NCI-H2227 (cell line): ENCODE measurements around the gene MARS2.
"Not testable (repeated sequence)": the region's sequence is repeated elsewhere in the genome, so short reads cannot be mapped to it uniquely, and the experiment has no call there.

ENCODE experiments used
- DNase-seq: peaks from one replicate; lab custom pipeline; 2025; ENCODE audit not compliant: unreplicated experiment; lab: John Stamatoyannopoulos, UW

MARS2 gene

DNA sequence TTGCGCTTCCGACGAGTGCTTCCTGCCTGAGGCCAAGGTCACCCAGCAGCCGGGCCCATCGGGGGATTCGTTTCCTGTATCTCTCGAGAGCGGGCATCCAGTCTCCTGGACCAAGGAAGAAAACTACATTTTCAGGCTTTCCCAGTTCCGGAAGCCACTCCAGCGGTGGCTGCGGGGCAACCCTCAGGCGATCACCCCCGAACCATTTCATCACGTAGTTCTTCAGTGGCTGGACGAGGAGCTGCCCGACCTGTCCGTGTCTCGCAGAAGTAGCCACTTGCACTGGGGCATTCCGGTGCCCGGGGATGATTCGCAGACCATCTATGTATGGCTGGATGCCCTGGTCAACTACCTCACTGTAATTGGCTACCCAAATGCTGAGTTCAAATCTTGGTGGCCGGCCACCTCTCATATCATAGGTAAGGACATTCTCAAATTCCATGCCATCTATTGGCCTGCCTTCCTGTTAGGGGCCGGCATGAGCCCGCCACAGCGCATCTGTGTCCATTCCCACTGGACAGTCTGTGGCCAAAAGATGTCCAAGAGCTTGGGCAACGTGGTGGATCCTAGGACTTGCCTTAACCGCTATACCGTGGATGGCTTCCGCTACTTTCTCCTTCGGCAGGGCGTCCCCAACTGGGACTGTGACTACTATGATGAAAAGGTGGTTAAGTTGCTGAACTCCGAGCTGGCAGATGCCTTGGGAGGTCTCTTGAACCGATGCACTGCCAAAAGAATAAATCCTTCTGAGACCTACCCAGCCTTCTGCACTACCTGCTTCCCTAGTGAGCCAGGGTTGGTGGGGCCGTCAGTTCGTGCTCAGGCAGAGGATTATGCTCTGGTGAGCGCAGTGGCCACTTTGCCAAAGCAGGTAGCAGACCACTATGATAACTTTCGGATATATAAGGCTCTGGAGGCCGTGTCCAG, 1.0 kb downstream of the MARS2 start:
- DNase-seq: no peak

DNA sequence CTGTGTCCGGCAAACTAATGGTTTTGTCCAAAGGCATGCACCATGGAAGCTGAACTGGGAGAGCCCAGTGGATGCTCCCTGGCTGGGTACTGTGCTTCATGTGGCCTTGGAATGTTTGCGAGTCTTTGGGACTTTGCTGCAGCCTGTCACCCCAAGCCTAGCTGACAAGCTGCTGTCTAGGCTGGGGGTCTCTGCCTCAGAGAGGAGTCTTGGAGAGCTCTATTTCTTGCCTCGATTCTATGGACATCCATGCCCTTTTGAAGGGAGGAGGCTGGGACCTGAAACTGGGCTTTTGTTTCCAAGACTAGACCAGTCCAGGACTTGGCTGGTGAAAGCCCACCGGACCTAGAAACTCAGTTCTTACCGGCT, 1.7 kb downstream of the MARS2 start:
- DNase-seq: no peak

DNA sequence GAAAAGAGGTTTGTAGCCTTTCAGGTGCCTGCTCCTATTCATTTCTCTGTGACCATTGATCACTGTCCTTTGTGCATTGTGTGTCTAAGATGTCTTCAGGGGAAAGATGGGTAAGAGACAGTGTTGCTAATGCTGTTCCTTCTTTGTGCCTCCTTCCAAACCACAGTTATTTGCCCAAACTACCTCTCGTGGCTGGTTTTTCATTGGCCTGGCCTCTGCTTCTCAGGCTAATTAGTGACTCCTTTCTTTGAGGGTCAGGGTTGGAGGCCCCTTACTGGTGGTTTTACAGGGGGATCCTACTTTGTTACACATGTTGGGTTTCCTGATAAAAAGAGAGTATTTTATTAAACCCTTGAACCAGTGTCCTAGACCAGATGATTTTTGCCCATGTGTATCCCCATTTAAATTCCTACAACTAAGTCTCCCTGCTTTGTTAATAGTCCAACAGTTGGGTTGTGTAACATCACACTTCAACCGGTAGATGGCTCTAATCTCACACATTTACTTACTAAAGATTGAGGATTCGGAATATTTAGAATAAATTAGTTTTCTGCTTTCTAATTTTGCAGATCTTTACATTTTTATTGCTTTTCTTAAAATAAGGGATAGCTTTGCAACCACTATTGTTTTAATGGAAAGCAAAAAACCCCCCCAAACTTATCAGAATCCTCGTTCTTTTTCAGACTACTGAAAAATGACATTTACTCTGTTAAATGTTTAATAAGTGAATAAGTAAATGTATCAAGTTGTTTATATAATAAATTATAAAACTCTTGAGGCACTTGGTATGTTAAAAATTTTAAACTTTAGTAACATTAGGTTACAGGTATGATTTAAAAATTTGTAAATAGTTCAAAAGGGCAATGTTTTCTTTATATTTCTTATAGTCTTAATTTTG, 2.4 kb downstream of the MARS2 start:
- peak; percentile 48 for DNase-seq

DNA sequence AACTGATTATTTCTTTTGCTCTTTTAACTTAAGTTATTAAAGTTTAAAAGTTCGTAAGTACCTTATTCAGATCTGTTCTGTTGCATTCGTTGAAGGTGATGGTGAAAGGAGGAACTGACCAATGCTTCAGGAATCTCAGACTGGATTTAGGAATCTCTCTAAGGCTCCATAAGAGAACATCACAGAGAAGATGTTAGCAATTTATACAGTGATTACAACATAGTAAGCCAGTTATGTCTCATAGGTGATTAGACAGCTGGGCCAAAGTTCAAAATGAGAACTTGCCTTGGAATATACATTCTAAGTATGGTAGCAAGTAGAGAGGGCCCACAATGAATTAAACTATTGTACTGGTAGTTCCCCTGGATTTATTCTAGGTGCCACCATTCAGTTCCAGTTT, 3.2 kb downstream of the MARS2 start:
- no peak for DNase-seq

DNA sequence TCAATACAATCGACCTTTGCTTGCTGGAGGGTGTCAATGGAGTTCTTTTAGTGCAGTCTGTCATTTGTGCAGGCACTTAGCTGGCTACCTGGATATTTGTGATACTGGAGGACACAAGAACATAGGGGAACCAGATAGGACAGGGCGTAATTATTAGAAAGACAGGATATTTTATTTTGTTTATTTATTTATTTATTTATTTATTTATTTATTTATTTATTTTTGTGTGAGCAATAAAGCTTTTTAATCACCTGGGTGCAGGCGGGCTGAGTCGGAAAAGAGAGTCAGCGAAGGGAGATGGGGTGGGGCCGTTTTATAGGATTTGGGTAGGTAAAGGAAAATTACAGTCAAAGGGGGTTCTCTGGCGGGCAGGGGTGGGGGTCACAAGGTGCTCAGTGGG, 4.0 kb downstream of the MARS2 start:
- DNase-seq: not testable (repeated sequence)

DNA sequence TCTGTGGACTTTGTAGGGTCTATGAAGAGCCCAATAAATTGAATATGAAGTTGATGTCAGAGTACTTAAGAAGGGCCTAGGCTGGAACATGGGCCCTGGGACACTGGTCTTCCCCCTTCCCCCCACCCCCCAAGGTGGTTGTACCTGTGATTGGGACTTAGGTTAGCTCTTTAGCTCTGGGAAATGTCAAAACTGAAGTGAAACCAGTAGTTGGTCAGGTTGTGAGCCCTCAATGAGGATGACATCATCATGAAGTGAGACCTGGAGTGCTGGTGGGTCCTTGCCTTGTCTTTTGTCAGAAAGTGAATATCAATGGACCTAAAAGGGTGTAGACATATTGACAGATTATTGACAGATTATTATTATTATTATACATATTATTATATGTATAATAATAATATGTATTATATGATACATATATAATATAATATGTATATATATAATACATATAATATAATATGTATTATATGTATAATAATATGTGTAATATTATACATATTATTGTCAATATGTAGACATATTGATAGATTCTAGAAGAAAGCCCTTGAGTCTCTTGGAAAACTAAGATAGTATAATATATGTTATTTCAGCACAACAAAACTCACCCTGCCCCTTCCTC, 5.4 kb downstream of the MARS2 start:
- no peak for DNase-seq

DNA sequence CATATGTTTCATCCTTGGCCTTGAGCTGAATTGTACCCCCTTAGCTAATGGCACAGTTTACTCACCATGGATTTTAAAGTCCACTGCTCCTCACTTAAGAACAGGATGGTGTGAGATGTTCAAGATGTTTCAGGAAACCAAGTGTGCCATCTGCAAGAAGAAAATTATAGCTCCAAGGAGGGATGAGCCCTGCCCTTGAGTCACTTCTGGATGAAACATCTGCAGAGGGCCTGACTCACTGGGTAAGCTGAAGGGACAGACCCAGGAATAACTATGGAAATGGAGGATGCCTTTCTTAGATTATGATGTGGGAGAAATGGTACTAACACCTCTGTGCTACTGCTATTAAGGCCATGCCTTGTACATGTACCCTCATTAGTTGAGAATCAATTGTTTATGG, 6.4 kb downstream of the MARS2 start:
- DNase-seq: no peak

DNA sequence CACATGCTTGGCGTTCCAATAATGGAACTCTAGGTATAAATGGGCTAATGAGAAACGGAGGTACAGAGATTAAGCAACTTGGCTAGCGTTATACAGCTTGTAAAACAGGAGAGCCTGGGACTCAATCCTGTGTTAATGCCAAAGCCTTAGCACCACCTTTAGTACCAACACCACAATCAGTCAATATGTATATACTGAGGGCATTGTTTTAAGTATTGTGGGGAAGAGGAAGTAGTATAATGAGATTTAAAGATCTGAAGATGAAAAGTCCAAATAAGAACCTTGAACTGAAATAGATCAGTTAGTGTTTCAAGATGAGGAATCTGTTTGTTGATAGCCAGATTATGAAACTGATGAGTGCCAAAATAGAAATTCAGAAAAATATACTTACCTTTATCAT, 8.1 kb downstream of the MARS2 start:
- DNase-seq: no peak

DNA sequence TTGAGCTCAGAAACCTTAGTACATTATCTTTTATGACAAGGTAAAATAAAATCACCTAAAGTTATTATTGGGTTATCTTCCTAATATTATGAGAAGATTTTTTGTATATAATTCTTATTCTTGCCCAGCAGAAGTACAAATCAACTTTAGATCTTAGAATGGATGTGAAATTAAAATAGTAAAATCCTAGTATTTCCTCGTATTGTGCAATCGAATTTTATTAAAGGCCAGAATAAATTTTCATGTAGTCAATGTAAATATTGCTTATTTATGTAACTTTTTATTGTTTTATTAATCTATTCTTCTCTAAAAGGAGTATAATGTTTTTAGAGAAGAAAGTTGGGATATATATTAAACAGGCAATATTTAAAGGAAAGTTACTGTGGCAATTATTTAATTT, 12.7 kb downstream of the MARS2 start:
- no peak for DNase-seq

DNA sequence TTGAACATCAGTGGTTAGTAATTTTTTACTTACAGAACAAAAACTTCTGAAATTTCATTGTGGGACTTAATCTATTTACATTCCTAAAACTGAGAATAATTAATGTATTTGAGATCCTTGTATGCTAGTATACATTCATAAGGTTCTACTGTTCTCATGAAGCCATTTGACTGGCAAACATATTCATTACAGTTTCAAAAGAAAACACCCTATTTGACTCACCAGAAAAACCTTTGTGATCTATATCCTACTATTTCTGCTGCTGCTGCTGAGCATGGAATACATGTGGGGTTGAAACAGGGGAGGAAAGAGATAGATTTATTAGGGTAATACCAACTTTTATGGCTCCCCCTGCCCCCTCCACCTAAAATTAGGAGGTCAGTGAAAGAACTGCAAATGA, 21.8 kb downstream of the MARS2 start:
- DNase-seq: no peak

DNA sequence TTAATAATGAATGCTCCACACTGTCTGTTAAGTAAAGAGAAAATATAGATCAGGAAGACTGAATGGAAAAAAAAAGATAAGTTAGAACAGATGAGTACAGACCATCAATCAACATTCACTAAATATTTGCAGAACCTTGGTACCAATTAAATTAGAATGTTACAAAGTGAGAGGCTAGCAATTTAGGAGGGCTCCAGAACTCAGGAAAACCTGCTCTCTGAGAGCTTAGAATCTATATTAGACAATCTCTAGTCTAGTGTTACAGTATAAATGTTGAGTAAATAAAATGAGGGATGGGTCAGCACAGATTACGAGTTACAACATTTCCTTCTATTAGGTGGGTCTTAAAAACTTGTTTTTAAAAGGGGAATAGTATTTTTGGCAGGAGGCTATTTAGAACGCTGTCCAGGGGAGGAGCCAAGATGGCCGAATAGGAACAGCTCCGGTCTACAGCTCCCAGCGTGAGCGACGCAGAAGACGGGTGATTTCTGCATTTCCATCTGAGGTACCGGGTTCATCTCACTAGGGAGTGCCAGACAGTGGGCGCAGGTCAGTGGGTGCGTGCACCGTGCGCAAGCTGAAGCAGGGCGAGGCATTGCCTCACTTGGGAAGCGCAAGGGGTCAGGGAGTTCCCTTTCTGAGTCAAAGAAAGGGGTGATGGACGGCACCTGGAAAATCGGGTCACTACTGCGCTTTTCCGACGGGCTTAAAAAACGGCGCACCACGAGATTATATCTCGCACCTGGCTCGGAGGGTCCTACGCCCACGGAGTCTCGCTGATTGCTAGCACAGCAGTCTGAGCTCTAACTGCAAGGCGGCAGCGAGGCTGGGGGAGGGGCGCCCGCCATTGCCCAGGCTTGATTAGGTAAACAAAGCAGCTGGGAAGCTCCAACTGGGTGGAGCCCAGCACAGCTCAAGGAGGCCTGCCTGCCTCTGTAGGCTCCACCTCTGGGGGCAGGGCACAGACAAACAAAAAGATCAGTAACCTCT, 23.7 kb downstream of the MARS2 start:
- DNase-seq: peak; percentile 31

DNA sequence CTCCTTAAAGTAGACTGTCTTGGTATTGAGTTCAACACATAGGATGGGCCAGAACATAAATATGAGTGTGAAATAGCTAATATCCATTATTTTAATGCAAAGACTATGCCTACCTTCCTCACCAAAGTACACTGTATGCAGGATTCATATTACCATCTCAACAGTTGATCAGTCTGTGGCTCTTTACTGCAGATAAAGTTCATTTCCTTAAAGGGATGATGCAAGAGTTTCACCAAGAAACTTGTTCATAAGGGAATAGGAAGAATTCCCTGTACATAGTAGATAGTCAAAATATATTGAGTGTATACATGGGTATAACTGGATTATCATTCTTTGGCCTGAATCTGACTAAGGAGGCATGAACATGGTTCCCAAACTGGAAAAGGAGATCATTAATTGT, 35.0 kb downstream of the MARS2 start:
- DNase-seq: no peak
